Right lung (tissue), 5 donors: Measurements from ENCODE around the gene TUSC2. TPM values are rescaled to one million over a fixed set of nuclear protein-coding genes. Genes with fewer than 3 reads are reported as not detected.
"Not testable (repeated sequence)": the region's sequence is repeated elsewhere in the genome, so short reads cannot be mapped to it uniquely, and the experiment has no call there.

Experiments
- DNase-seq, 2 donors: peaks; one replicate each; pipeline ENCODE4 v3.0.0-alpha.2; 2013
- polyA plus RNA-seq, 5 donors: library from polyadenylated mRNA; unstranded; fragments of 120-200 nt; gene quantifications; one replicate each; pipeline versions ENCODE4 v1.2.1 to v1.2.3, GENCODE V29; 2013; ENCODE audit warnings: inconsistent platforms in 1 of 5, low replicate concordance in 1 of 5; ENCODE audit not compliant: insufficient read length in 5 of 5, insufficient read depth in 1 of 5

The TUSC2 gene
- polyA plus RNA-seq, 5 donors = 18.4 to 26.2 (median 18.9) TPM

- no peak for DNase-seq
Observed at GRCh38 chr3:50319894-50320625, 8.0 kb downstream of the TUSC2 start.

DNA sequence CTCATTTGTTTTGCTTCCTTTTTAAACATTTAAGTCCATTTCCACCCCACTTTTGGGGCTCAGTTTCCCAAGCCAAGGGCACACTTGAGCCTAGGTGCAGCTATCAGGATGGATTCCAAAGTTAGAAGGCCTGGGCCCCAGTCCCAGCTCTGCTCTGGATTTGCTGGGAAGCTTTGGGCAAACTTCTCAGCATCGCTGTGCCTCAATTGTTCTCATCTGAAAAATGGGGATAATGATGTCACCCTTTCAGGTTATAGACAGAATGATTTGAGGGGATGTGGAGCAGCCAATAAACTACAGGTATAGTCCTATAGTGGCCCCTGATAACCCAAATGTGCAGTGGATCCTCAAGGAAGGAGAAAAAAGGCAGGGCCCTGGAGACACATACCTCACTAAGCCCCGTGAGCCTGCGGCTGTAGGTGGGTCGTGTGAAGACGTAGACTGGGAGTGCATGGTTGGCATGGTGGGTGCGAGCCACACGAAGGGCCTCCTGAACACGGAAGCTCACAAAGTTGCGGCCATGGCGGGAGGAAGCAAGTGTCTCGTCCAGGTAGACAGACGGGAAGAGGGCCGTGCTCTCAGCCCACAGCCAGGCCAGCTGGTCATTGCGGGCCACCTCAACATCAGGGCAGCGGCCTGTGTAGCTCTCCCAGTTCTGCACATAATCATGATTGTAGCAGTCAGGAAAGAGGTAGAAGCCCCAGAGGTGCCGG is 8.7 kb downstream of the TUSC2 start:
- no peak for DNase-seq

- DNase-seq = no peak
Observed at GRCh38 chr3:50318615-50319014, 9.4 kb downstream of the TUSC2 start.

GRCh38 chr3:50318163-50318562 is 9.9 kb downstream of the TUSC2 start:
- DNase-seq = no peak

GRCh38 chr3:50317300-50317699 is 10.7 kb downstream of the TUSC2 start:
- no peak for DNase-seq

DNA sequence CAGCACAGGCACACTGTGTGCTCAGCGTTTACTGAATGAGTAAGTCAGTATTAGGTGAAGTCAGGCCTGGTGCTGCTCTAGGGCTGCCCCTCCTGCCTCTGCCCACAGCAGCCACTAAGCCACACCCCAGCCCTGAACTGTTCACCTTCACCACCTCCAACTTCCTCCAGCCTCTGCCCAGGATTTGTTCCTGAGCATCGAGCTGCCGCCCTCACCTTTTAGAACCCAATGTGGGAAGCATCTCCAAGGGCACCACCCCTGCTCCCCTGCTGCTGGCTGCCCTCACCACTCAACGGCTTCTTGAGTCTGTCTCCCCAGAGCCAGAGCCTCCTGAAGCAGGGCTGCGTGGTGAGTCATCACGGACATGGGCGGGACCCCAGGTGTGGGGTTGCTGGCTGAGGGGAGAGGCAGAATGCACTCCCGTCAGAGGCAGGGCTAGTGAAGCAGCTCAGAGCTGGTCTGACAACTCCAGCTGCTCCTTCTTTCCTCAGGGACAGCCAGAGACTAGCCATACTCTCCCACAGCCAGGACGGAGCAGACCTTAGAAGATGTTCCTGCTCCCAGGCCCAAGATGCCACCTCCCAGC is 11.3 kb downstream of the TUSC2 start:
- no peak for DNase-seq

GRCh38 chr3:50314816-50315215 is 13.2 kb downstream of the TUSC2 start:
- no peak for DNase-seq

- DNase-seq = no peak
Observed at GRCh38 chr3:50314342-50314741, 13.7 kb downstream of the TUSC2 start.

- DNase-seq = not testable (repeated sequence)
Observed at GRCh38 chr3:50312041-50312440, 16.0 kb downstream of the TUSC2 start.

DNA sequence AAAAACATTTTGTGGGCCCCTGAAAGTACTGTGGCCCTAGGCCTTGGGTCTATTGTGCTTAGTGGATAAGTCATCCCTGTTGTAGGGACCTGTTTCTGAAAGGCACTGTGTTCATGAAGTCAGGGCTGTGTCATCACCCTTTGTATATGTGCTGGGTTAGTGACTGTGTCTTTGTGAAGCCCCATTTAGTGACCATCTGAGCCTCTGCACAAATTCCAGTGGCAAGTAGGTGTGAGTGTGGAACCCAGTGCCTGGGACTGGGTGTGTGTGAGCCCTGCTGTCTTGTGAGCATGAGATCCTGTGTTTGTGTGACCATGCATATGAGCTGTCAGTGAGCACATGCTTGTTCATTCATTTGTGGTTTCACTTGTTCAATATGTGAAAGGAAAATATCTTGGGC is 23.4 kb downstream of the TUSC2 start:
- DNase-seq = no peak

- no peak for DNase-seq
Observed at GRCh38 chr3:50303013-50303815, 24.8 kb downstream of the TUSC2 start, which contains the start of gene HYAL1. Gene HYAL1 (minus strand): TSS chr3:50303574. CDS start chr3:50302956, 618 bp downstream.

DNA sequence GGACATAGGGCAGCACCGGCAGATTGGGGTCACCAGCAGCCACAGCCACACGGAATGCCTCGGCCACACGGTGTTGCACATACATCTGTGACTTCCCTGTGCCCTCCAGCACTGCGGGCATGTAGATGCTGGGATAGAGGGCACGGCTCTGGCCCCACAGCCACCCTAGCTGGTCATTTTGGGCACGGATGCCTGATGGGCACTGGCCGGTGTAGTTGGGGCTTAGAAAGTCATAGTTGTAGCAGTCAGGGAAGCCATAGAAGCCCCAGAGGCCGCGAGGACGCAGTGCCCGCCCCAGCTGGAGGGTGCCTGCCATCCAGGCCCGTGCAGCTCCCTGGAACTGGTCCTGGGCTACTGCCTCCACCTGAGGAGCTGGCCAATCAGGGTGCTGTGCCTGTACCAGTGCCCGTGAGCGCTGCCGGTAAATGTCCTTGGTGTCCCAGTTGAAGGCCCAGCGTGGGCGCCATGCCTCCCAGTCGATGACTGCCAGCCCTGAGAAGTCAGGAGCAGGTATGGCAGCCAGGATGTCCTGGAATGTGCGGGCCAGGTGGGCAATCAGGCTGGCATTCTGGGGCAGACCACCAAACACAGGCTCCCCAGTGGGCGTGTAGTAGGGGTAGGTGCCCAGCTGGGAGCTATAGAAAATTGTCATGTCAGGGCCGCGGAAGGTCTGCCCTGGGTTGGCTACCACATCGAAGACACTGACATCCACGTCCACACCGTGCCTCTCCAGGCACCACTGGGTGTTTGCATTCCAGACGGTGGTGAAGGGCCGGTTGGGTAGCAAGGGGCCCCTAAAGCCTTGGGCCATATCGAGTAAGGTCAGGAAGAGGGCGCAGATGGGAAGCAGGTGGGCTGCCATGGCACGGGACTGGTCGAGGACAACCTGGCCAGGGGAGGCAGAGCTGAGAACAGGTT is 25.7 kb downstream of the TUSC2 start:
- no peak for DNase-seq

DNA sequence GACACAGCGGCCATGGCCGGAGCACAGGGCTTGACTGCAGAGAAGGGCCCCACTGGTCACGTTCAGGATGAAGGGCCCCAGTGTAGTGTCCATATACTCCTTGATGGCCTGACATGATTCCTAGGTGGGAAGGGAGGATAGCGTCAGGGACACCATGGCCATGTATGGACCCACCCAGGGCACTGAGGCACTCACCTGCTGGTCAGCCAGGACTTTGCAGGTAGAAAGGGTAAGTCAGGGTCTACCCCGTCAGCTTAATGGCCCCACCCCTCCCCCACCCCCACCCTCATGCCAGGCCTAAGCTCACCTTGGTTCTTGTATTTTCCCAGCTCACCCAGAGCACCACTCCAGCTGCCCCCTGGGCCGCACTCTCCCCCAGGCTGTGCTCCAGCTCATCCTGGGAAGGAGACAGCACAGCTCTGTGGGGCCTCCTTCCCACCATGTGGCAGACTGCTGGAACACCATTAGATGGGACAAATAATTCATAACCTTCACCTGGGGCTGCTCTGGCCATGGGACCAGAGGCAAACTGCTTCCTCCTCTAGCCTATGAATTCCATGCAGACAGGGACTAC is 27.3 kb downstream of the TUSC2 start:
- no peak for DNase-seq

GRCh38 chr3:50299929-50300680 is 27.9 kb downstream of the TUSC2 start:
- no peak for DNase-seq

- no peak for DNase-seq
Observed at GRCh38 chr3:50299638-50299928, 28.4 kb downstream of the TUSC2 start.

DNA sequence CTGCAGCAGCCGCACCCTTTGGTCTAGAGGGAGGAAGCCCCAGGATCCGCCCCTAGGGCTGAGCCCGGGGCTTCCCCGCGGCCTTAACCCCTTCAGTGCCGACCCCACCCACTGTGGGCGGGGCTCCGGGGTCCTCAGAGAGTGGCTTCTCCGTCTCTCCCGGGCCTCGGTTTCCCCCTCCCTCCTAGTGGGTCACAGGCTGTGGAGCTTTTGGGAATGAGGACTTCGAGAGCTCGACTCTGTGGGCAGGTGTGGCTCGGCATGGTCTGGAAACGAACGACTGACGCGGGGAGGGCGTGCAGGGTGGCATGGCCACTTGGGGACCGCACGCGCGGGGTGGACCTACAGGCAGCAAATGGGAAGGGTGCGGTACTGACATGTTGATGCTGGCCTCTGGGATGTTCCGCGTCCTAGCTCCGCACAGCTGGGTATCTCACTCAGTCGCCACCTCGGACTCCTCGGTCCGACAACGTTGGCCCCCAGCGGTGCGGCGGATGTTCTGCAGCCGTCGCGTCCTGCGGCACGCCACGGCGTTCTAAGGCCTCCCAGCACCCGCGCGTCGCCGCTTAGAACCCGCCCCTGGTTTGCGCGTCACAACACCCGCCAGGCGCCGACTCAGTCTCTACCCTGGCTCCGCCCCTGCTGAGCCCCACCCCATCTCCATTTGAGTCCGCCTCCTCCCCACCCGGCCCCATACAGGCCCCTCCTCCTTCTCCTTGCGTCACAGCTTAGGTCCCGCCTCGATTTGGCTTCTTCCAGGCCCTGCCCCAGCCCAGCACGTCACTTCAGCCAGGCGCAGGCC is 29.0 kb downstream of the TUSC2 start, which contains the start of the genes HYAL3 and NAA80:
TSS of gene HYAL3 (minus strand) at position 570 of the 802 bp plus-strand sequence. CDS start 3,803 bp downstream, outside the sequence.
TSS of gene NAA80 (minus strand) at position 570 of the 802 bp plus-strand sequence. CDS start 1,942 bp downstream, outside the sequence.
- peak; percentile 100 for DNase-seq

DNA sequence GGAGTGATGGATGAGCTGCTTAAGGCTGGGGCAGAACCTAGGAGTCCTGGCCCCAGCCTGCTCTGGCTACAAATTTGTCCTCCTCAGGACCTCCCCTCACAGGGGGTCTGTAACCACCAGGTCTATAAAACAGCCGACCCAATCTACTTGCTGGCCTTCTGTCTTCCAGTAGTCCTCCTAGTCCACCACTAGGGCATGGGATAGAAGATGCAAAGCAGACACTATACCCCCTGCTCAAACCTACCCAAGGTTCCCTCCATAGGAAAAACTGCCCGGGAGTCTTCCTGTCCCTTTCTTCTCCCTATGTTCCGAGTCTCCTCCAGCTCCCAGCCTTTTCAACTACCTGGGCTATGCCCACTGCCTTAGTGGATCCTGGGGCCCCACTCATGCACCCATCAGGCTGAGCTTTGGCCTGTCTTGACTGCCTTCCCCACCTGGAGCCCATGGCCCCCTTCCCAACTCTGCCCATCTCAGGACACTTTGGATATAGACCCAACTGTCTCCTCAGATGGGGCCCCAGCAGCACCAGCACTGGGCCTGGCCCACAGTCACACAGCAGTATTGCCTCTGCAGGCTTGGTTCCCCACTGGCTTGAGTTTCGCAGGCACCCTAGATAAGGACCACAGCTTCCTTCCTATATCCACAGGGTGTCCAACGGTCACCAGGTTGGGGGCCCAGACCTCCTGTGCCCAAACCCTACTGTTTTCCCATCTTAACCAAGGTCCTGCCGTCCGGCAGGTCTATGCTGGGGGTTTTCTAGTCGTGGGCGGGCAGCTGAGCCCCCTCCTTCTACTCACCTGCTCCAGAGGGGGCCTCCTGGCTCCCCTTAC is 29.9 kb downstream of the TUSC2 start:
- no peak for DNase-seq

- DNase-seq = no peak
Observed at GRCh38 chr3:50297384-50297775, 30.6 kb downstream of the TUSC2 start.
